Occipital lobe (tissue), 2 donors: ENCODE data around the gene FMN1. TPM values are rescaled to one million over a fixed set of nuclear protein-coding genes. Genes with fewer than 3 reads are reported as not detected.

Experiments
- DNase-seq: peaks from one replicate; lab custom pipeline; 2025; lab: John Stamatoyannopoulos, UW
- total RNA-seq: library from RNA; depleted of rRNA; stranded (reverse); fragments of >200 nt; gene quantifications from one replicate; pipeline ENCODE4 v1.2.3, GENCODE V29; 2014

The FMN1 gene
- total RNA-seq, 1 donor from 2014 or later = 3.9 TPM

- peak; percentile 58 for DNase-seq
Measured at GRCh38 chr15:33126559-33127290, 67.8 kb downstream of the FMN1 start.

- DNase-seq = no peak
Measured at GRCh38 chr15:33125894-33126537, 68.5 kb downstream of the FMN1 start.

GRCh38 chr15:33124811-33125210, 69.7 kb downstream of the FMN1 start:
- no peak for DNase-seq

- DNase-seq = no peak
Measured at GRCh38 chr15:33124279-33124678, 70.2 kb downstream of the FMN1 start.

GRCh38 chr15:33119865-33120264, 74.6 kb downstream of the FMN1 start:
- no peak for DNase-seq

GRCh38 chr15:33119273-33119672, 75.2 kb downstream of the FMN1 start:
- DNase-seq = no peak

- DNase-seq = peak; percentile 20
Measured at GRCh38 chr15:33116198-33116597, 78.3 kb downstream of the FMN1 start.

- DNase-seq = no peak
Measured at GRCh38 chr15:33115191-33115861, 79.2 kb downstream of the FMN1 start.

- no peak for DNase-seq
Measured at GRCh38 chr15:33114374-33114717, 80.2 kb downstream of the FMN1 start.

GRCh38 chr15:33113666-33114373, 80.7 kb downstream of the FMN1 start:
- DNase-seq = no peak

GRCh38 chr15:33112541-33113105, 81.9 kb downstream of the FMN1 start:
- DNase-seq = no peak

- DNase-seq = no peak
Measured at GRCh38 chr15:33111041-33111451, 83.5 kb downstream of the FMN1 start.

- no peak for DNase-seq
Measured at GRCh38 chr15:33109345-33109744, 85.2 kb downstream of the FMN1 start.

GRCh38 chr15:33108518-33108917, 86.0 kb downstream of the FMN1 start:
- no peak for DNase-seq

- peak; percentile 11 for DNase-seq
Measured at GRCh38 chr15:33107950-33108349, 86.6 kb downstream of the FMN1 start.

GRCh38 chr15:33104212-33104611, 90.3 kb downstream of the FMN1 start:
- DNase-seq = no peak

GRCh38 chr15:33101036-33101435, 93.5 kb downstream of the FMN1 start:
- no peak for DNase-seq

- no peak for DNase-seq
Measured at GRCh38 chr15:33100314-33100713, 94.2 kb downstream of the FMN1 start.

- DNase-seq = no peak
Measured at GRCh38 chr15:33099739-33100138, 94.8 kb downstream of the FMN1 start.

GRCh38 chr15:33099213-33099612, 95.3 kb downstream of the FMN1 start:
- no peak for DNase-seq
